HG03039 (cell line): ENCODE measurements around the gene NSL1.
"Not testable (repeated sequence)": the region's sequence is repeated elsewhere in the genome, so short reads cannot be mapped to it uniquely, and the experiment has no call there.

ENCODE experiments used
- ATAC-seq: cut with Tn5 transposase; IDR thresholded peaks from one replicate; pipeline ENCODE4 v1.9.1; 2021; ENCODE audit warnings: mild to moderate bottlenecking, moderate library complexity; ENCODE audit not compliant: unreplicated experiment

Gene NSL1

DNA sequence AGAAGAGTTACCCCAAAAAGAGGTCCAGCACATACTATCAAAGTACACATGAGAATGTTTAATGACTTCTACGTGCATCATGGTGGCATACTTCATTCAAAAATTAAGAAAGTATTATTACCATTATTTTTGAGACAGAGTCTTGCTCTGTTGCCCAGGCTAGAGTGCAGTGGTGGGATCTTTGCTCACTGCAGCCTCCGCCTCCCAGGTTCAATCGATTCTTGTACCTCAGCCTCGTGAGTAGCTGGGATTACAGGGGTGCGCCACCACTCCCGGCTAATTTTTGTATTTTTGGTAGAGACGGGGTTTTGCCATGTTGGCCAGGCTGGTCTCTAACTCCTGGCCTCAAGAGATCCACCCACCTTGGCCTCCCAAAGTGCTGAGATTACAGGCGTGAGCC, 79.6 kb downstream of the NSL1 start:
- ATAC-seq = not testable (repeated sequence)

DNA sequence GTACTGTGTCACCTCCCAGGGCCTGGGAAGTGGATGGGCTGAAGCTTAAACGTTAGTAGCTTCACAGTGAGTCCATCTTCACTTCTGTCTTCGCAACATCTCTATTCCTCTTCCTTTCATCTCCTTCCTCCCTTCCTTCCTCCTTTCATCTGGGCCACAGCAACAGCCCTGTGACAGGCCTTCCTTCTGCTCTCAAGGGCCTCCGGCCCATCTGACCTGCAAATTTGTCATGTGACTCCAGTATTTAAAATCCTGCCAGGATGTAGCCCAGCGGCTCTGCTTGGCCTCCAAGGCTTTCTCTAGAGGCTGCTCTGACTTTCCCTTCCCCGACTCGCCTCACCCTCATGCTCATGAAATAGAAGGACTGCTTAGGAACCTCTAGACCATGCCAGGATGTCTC, 81.0 kb downstream of the NSL1 start:
- no peak for ATAC-seq

DNA sequence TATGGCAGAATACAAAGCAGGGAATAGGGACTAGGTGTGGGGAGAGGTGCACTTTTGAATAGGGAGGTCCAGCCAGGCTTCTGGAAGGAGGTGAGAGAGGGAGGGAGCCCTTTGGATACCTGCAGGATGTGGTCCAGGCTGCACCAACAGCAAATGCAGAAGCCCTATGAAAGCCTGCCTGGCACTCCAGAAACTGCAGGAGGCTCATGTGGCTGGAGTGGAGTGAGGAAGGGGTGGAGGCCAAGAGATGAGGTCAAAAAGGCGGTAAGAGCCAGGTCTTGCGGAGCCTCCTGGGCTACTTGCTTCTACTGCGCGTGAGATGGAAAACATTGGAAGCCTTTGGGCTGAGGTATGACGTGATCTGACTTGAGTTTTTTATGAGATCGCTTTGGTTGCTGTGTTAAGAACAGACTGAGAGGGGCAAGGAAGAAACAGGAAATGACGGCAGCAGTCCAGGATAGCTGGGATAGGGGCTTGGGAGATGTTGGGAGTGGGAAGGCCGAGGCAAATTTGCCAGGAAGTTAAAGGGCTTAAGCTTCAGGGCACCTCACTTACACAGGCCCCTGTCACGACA, 87.5 kb downstream of the NSL1 start:
- no peak for ATAC-seq

DNA sequence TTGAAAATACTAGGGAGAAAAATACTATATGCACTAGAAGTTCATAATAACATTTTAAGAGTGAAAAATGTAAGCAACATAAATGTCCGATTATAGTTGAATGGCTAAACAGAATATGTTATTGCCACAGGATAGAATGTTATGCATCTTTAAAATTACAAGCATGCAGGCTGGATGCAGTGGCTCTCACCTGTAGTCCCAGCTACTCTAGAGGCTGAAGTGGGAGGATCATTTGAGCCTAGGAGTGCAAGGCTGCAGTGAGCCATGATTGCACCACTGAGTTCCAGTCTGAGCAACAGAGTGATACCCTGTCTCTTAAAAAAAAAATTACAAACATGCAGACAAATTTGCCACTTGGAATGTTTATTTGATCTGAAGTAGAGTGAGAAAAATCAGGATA, 88.9 kb downstream of the NSL1 start:
- no peak for ATAC-seq

DNA sequence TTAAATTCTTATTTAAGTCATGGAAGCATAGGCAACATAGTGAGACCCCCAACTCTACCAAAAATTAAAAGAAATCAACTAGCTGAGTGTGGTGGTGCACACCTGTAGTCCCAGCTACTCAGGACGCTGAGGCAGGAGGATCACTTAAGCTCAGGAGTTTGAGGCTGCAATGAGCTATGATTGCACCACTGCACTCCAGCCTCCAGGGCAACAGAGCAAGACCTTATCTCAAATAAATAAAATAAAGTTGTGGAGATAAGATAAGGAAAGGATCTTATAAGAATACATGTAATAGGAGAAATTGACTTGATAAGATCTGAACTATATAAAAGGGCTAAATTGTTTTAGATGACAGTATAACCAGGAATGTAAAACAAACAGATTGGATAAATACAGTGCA, 89.7 kb downstream of the NSL1 start:
- ATAC-seq = no peak

DNA sequence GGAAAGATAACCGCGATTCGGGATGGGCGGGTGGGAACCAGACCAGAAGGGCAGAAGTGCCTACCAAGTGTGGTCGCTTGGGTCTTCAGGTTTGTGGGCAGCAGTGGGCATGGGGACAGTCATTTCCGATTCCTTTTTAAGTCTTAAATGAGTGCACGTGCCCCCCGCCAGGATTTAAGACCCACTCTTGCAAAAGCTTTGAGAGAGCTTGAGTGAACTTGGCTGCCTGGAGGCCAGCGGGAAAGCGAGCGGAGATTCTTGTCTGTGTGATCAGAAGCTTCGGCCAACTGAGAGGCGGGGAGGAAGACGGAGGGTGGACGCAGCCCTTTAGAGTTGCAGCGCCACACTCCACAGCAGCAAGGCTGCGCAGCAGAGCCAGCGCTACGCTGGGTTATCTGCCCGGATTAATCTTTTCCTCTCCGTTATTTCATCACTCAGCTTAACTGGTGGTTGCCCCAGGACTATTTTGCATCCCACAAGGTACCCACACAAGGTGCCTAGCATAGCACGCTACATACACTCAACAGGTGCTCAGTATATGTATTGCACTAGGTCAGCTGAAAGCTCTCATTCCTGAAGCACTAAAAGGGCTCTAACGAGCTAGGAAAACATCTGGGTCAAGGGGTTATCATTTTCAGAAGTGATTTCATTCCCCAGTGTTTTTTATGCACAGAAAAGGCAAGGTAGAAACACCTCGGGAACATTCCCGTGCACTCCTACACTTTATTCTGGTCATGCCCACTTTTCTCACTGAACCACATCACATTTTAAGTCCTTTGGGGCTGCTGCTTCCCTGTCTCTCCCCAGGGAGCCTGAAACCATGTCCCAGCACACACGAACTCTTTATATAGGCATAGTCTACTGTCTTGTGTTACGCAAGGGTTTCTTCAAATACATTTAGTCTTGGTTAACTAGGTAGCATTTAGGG, 90.4 kb downstream of the NSL1 start:
- ATAC-seq = no peak

DNA sequence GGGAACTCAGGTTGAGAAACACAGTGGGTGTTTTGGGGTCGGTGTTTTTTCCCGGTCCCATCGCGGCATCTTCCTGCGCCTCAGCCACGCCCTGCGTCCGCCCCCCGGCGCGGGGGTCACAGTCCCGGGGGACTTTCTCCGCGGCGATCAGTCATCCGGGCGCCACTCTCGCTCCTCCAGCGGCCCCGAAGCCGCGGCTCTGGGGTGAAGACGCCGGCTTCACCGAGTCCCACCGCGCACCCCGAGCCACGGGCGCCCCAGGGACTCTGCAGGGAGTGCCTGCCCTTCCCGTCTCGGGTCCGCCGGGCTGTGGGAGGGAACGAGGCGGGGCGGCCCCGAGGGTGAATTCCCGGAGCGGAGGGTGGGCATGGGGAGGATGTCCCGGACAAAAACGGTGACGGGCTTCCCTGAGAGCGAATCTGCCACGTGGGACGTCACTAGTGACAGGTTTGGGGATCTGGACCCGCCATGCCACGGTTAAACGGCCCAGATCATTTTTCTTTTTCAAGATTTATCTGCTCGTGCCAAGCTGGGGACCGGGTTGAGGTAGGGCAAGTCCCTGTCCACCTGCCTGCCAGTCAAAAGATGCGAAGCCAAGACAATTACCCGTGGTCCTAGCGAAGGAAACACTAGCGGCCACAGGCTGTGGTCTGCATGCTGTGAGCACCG, 91.2 kb downstream of the NSL1 start:
- peak; percentile 26 for ATAC-seq

DNA sequence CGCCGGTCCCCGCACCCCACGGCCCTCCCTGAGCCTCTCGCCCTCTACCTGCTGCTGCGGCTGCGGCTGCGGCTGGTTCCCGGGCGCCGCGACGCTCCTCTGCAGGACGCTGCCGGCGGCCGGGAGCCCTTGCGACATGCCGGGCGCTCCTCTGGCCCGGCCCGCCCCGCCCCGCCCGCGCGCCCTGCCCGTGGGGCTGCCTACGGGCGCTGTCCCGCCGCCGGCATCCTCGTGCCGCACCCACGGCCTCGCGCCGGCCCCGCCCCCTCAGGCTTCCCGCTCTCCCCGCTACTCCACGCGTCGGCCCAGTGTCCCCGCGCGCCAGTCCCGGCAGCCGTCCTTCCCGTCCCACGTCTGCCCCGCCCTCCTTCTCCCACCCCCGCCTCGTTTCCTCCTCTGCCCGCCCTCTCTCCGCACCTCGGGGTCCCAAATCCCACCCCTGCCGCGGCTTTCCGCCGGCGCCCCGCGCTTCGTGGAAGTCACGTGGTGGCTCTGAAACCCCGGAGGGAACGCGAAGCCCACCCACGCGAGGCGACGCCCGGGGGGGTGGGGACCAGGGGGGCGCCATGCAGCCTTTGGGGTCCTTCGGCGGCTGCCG, 91.9 kb downstream of the NSL1 start, which contains the start of gene BATF3:
BATF3 (minus strand) TSS at position 216 of the 598 bp plus-strand sequence; CDS start at position 138, 78 bp downstream.
- peak; percentile 19 for ATAC-seq

DNA sequence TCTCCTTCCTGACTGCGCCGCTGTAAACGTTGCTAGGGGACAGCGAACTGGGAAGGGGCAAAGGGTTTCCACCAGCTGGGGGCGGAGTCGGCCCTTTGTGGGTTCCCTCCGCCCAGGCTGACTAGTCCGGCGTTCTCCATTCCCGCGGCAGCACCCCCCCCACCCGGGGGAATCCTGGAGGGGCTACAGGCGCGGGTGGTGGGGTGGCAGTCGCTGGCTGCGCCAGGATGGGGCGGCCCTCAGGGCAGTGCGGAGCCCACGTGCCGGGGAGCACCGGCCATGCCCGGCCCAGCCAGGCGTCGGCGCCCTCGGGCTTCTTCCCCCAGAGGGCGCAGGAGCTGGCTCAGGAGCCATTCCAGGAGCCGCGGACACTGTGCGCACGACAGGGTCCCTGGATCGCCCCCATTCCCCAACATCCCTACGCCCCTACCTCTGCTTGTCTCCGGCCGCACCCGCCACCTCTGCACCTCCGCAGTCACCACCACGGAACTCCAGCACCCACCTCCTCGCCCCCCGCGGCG, 92.4 kb downstream of the NSL1 start:
- peak; percentile 45 for ATAC-seq

DNA sequence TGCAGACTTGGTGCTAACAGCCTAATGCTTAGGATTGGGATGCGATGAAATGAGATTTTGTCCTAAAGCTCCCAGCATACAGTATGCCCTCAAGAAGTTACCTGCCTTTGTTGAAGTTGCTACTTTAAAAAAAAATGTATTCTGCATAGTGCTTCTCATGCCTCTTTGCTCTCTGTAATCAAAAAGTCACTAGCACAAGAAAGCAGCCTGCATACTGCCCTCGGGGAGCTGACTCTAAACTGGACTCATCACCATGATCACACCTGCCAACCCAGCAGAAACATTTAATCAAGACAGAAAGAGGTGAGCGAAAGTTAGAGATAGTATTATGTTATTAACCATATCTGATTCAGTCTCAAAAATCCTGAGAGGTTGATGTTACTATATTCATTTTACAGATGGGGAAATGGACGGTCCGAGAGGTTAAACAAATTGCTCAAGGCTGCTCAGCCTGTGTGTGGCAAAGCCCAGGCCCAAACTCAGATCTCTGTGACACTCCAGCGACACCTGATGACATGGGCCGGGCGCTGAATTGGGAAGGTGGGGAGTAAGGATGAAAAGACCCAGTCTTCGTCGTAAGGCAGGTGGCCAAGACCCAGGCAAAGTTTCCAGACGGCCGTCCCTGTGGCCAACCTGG, 93.0 kb downstream of the NSL1 start:
- ATAC-seq = no peak

DNA sequence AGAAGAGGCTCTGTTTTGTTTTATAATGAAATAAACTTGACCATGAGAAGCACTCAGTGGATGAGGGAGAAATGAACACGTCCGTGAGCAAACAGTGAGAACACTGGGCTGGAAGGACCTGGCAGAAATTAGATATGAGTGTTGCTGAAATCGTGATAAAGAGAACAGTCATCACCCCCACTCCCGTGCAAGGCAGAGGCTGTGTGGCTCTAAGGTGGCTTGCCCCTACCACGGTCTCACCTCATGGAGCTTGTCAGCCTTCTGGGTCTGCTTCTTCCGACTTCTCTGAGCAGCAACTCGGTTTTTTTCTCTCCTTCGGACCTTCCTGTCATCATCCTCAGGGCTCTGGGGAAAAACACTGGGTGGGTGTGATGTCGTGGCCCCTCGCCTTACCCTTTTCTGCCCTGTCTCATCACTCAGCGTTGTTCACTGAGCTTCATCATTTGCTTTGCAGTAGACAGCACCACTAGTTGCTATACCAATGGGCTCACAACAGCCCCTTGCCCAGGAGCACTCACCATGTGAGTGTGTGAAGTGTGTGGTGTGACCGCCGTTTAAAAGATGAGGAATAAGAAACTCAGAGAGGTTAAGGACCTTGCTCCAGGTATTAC, 94.8 kb downstream of the NSL1 start:
- ATAC-seq = no peak

DNA sequence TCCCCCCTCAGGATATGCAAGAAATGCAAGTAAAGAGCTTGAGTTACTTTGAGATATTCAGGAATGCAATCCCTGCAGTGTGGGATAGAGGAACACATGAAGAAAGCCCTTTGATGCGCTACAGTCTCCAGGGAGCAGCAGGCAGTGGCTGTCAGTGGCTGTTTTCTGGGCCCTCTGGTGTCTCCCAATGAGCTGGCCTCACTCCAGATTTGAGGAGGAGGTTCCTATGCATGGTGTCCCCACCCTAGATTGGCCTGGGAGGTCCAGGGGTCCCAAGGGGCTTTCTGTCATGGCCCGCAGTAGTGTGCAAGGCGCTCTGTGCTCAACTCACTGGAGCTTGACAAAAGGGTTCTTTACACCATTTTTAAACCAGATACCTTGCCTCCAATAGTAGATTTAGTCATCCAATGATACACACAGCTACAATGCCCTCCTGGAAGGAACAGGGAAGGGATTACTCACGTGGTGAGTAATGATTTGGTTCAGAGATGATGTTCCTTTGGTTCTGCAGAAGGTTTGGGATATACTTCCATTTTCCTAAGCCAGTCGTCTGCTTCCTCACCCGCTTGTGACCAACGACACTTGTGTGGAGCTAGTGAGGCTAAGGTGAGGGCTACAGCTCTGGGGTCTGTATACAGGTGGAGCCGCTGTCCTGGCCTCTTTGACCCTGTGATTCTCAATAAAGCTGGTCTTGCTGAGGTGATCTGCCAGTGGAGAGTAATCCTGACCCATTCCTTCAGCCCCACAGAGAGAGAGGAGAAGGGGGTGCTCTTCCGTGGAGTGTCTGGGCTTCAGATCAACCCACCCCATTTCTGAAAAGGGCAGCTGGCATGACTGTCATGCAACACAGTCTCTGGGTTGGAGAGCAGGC, 98.6 kb downstream of the NSL1 start:
- ATAC-seq = no peak

DNA sequence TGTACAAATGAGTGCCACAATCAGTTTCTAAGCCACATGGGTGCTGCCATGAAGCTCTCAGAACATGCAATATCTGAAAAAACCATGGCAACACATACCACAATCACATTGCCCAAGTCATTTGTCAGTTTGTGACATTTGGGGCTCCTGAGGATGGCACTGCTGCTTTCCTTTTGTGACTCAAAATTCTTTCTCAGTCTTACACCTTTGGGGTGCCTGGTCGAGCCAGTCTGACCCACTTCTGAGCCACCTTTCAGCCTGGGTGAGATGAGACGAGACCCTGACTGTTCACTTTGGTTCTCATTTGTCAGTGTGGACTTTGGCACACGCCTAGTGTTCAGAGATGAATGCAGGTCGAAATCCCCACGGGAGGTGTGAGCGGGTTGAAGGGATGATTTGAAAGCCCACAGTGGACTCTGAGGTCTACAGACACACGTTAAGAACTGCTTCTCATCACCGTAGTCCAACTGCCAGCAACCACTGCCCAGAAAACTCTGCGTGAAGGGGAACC, 100.0 kb downstream of the NSL1 start:
- ATAC-seq = no peak

DNA sequence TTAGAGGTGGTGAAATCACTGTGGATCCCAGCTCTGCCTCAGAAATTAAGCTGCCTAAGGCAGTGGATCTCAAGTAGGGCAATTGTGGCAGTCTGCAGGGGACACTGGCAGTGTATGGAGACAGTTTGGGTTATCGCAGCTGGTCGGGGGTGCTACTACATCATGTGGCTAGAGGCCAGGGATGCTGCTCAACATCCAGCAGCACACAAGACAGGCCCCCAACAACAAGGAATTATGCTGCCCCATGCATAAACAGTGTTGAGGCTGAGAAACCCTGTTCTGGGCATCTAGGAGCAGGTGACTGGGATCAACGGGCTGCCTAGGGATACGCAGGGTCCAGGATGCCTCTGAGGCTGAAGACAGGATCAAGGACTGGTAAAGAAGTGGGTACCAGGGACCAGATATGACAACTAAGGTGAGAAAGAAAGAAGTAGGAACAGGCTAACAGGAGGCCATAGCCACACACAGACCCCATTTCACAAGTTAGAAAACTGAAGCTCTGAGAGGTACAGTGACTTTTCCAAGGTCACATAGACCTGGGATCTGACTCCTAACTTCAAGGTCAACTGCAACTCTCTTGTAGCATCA, 100.7 kb downstream of the NSL1 start:
- no peak for ATAC-seq

DNA sequence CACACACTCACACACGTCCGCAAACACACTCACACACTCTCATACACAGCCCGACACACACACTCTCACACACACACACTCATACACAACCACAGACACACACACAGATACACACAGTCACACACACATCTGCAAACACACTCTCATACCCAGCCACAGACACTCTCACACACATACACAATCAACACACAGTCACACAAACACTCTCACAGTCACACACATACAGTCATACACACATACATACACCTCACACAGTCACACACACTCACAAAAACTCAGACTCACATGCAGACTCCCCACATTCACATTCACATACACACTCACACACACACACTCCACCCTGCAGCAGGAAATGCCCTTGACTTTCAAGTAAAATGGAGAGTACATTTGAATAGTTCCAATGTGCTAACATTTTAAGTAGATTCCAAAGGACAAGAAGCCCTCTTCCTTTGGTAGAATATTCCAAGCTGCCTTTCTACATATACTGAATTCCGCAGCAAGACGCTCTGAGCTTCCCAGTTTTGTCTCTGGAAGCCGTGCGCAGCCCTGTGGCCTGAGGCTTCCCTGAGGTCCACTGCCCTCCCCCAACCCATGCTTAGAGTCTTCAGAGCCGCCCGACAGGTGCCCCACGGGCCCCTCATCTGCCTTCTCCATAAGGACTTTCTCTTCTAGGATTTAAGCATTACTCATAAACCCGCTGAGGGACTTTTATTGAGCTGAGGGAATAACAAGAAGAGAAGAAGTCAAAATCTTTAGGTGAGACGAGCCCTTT, 101.6 kb downstream of the NSL1 start:
- ATAC-seq = no peak

DNA sequence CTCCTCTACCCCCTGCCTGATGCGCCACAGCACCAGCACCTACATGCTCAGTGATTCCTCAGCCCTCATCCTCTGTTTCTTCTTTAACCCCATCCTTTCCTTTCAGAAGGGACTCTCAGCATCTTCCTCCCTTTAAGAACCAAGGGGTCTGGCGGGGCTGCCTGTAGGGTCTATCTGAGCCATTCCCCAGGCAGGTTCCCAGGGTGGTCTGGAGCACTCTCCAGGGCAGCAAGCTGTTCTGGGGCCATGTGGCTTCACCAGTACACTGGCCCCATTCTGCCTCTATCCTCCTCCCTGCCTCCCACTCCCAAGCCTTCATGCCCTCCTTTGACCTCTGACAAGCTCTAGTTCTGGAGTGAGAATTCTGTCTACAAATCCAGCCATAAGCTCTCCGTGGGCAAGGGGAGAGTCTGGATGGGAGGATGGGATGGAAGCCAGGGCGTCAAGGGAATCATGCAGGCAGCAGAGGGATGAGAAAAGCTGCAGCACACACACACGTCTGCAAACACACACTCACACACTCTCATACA, 102.3 kb downstream of the NSL1 start:
- no peak for ATAC-seq

DNA sequence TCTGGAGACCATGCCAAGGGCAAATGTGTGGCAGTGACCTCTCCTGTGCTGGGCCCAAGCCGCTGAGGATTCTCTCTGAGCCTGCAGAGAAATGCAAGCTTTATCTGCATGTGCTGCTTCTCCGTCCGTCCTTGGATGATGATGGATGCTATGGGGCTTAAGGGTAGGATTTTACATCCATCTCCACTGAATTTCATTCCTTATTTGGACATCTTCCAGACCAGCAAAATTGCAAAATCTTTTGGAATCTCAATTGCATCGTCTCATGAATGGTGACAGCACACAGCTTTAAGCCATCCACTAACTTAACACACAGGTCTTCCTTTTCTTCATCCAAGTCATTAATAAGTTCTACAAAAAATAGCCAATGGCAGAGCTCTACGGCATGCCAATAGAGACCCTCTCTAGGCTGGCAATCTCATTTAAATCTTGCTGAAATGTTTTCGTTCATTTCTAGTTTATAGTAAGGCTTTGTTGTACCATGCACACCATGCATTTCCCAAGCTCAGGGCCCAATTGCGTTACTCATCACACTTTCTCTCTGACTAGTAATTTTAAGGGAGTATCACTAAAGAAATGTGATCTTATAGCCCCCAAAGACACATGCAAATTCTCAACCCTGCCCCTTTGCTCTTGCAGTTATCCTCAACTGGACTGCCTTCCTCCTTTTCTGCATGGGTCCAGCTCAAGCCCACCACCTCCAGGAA, 103.1 kb downstream of the NSL1 start:
- ATAC-seq = no peak
